HL-60 (cell line): Measurements from ENCODE around the gene CCM2.

Experiments
- DNase-seq, 2 experiments: peaks; one replicate each; pipeline ENCODE4 v3.0.0-alpha.2; 2010 to 2020; ENCODE audit warnings: low read depth in 1 of 2, low spot score in 1 of 2
- H3K27ac ChIP-seq: fragments of 250-450 bp; sonication (Bioruptor Pico); replicated peaks from 2 replicates; pipeline ENCODE4 v1.5.1; 2020; ENCODE audit warnings: mild to moderate bottlenecking, moderate library complexity
- H3K27me3 ChIP-seq: fragments of 250-450 bp; sonication (Bioruptor Pico); 2 replicates; pipeline ENCODE4 v1.5.1; 2021; ENCODE audit warnings: mild to moderate bottlenecking, moderate library complexity; ENCODE audit not compliant: insufficient read depth, poor library complexity, severe bottlenecking
- H3K4me3 ChIP-seq: replicated peaks from 2 replicates; pipeline ENCODE4 v1.5.1; 2011; ENCODE audit warnings: mild to moderate bottlenecking, control low read depth, low read length; ENCODE audit not compliant: insufficient read depth
- GABPA ChIP-seq: IDR thresholded peaks from 2 replicates; pipeline ENCODE4 v1.6.1; 2012; ENCODE audit warnings: low read depth
- POLR2AphosphoS5 ChIP-seq: IDR thresholded peaks from 2 replicates; pipeline ENCODE4 v1.6.1; 2012; ENCODE audit warnings: low read depth
- SPI1 ChIP-seq: IDR thresholded peaks from 2 replicates; pipeline ENCODE4 v1.6.1; 2012; ENCODE audit warnings: low read depth, mild to moderate bottlenecking, borderline replicate concordance
- TF ChIP-seq, protein P1 (sequence below): IDR thresholded peaks from one replicate; pipeline ENCODE4 v1.5.1; 2011; ENCODE audit warnings: low read length, control low read depth, inconsistent platforms; ENCODE audit not compliant: insufficient read depth
- TF ChIP-seq, protein P2 (sequence below): IDR thresholded peaks from 2 replicates; pipeline ENCODE4 v1.6.1; 2012; ENCODE audit warnings: low read depth; ENCODE audit not compliant: insufficient replicate concordance

CCM2 gene

DNA sequence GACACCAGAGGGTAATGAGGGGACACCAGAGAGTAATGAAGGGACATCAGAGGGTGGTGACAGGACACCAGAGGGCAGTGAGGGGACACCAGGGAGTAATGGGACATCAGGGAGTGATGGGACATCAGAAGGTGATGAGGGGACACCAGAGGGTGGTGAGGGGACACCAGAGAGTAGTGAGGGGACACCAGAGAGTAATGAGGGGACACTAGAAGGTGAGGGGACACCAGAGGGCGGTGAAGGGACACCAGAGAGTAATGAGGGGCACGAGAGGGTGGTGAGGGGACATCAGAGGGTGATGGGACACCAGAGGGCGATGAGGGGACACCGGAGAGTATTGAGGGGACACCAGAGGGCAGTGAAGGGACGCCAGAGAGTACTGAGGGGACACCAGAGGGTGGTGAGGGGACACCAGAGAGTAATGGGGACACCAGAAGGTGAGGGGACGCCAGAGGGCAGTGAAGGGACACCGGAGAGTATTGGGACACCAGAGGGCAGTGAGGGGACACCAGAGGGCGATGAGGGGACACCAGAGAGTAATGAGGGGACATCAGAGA is 78.2 kb downstream of the CCM2 start:
- TF ChIP-seq POLR2AphosphoS5: peak; percentile 48
- TF ChIP-seq GABPA: no peak
- TF ChIP-seq, protein P1, sequence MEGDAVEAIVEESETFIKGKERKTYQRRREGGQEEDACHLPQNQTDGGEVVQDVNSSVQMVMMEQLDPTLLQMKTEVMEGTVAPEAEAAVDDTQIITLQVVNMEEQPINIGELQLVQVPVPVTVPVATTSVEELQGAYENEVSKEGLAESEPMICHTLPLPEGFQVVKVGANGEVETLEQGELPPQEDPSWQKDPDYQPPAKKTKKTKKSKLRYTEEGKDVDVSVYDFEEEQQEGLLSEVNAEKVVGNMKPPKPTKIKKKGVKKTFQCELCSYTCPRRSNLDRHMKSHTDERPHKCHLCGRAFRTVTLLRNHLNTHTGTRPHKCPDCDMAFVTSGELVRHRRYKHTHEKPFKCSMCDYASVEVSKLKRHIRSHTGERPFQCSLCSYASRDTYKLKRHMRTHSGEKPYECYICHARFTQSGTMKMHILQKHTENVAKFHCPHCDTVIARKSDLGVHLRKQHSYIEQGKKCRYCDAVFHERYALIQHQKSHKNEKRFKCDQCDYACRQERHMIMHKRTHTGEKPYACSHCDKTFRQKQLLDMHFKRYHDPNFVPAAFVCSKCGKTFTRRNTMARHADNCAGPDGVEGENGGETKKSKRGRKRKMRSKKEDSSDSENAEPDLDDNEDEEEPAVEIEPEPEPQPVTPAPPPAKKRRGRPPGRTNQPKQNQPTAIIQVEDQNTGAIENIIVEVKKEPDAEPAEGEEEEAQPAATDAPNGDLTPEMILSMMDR: no peak
- no peaks in the 10 kb centered on the region for H3K27me3 ChIP-seq
- H3K27ac ChIP-seq: no peak overlapping the region
- H3K4me3 ChIP-seq: no peak overlapping the region
- DNase-seq: no peak

DNA sequence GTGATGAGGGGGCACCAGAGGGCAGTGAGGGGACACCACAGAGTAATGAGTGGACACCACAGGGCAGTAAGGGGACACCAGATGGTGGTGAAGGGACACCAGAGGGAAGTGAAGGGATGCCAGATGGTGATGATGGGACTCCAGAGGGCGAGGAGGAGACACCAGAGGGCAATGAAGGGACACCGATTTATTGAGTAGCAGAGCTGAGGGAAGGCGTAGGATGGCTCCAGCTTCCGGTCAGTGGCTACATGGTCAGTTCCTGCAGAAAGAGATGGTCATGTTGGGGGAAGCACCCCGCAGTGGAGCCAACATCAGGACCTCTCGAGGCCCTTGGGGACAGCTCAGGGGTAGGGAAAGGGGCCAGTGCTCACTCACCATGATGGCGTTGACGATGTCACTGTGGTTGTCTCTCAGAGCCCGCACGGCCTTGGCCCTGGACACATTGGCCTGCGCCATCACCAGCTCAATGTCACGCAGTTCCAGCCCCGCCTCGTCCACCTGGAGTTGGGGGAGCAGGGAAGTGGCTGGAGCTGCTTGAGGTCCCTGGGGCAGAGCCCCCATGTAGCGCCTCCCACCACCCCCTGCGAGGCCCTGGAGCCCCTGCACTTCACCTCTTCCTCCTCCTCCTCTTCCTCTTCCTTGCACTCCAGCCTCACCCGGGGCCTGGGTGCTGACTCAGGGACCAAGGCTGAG is 80.4 kb downstream of the CCM2 start:
- TF ChIP-seq GABPA (no peak), SPI1 (0 out of 2 replicates have a peak, but pooled peaks have one; percentile 8)
- H3K27me3 ChIP-seq: no peaks in the 10 kb centered on the region
- H3K27ac ChIP-seq: no peak overlapping the region
- peak in 1 of 2 experiments; percentile 46 for DNase-seq
- no peak overlapping the region for H3K4me3 ChIP-seq

DNA sequence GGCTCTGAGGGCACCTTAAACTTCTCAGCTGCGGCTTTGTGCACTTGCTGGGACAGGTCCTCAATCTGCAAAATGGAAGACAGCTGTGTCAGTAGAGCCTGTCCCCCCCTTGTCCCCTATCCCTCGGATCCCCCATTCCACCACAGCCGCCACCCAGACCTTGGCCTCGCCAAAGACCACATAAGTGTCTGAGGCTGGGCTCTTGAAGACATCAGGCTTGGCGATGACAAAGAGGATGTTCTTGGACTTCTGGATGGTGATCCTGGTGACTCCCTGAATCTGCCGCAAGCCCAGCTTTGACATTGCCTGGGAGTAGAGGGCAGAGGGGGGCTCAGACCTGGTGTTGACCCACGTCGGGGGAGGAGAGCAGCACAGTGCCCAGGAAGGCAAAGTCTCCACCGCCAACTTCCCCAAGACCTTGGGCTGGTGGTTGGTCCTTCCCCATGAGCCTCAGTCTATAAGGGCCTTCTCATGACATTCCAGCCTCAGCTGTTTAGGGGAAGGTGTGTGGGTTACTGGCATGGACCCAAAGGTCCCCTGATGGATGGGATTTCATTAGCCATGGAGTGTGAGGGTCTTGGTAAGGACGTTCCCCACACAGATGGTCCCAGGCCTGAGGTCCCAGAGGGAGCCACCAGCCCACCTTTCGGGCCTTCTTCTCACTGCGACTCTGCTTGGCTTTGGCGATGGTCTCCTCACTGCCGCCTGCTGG is 81.1 kb downstream of the CCM2 start:
- TF ChIP-seq SPI1: no peak
- TF ChIP-seq, protein P2, sequence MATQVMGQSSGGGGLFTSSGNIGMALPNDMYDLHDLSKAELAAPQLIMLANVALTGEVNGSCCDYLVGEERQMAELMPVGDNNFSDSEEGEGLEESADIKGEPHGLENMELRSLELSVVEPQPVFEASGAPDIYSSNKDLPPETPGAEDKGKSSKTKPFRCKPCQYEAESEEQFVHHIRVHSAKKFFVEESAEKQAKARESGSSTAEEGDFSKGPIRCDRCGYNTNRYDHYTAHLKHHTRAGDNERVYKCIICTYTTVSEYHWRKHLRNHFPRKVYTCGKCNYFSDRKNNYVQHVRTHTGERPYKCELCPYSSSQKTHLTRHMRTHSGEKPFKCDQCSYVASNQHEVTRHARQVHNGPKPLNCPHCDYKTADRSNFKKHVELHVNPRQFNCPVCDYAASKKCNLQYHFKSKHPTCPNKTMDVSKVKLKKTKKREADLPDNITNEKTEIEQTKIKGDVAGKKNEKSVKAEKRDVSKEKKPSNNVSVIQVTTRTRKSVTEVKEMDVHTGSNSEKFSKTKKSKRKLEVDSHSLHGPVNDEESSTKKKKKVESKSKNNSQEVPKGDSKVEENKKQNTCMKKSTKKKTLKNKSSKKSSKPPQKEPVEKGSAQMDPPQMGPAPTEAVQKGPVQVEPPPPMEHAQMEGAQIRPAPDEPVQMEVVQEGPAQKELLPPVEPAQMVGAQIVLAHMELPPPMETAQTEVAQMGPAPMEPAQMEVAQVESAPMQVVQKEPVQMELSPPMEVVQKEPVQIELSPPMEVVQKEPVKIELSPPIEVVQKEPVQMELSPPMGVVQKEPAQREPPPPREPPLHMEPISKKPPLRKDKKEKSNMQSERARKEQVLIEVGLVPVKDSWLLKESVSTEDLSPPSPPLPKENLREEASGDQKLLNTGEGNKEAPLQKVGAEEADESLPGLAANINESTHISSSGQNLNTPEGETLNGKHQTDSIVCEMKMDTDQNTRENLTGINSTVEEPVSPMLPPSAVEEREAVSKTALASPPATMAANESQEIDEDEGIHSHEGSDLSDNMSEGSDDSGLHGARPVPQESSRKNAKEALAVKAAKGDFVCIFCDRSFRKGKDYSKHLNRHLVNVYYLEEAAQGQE: no peak
- TF ChIP-seq GABPA: no peak
- no peak for TF ChIP-seq POLR2AphosphoS5
- TF ChIP-seq, protein P1: no peak
- no peak for DNase-seq
- H3K27me3 ChIP-seq: no peaks in the 10 kb centered on the region
- no peak overlapping the region for H3K4me3 ChIP-seq
- no peak overlapping the region for H3K27ac ChIP-seq

DNA sequence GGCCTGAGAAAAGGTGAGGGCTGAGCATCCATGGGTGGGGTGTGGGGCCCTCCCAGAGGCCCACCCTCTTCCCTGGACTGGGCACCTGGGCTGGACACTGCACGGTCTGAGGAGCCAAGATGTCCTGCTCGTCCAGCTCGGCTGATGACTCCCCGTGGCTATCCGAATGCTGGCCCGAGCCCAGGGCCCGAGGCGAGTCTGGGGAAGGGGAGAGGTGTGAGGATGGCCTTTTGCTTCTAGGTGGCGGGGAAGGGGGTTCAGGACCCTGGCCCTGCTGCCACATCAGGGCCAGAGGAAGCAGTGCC is 81.6 kb downstream of the CCM2 start:
- H3K27ac ChIP-seq: no peak overlapping the region
- TF ChIP-seq POLR2AphosphoS5 (no peak), GABPA (no peak), SPI1 (no peak)
- TF ChIP-seq, protein P1: no peak
- TF ChIP-seq, protein P2: no peak
- no peak overlapping the region for H3K4me3 ChIP-seq
- DNase-seq: no peak
- H3K27me3 ChIP-seq: no peaks in the 10 kb centered on the region
